Subcutaneous adipose tissue (tissue), 4 donors: ENCODE measurements around the gene JARID2. TPM values are rescaled to one million over a fixed set of nuclear protein-coding genes. Genes with fewer than 3 reads are reported as not detected.

Experiments
- CTCF ChIP-seq: fragments of 450-650 bp; IDR thresholded peaks from one replicate; pipeline ENCODE4 v1.5.1; 2016; ENCODE audit warnings: low read depth, mild to moderate bottlenecking, control low read depth, antibody characterized with exemption, moderate library complexity
- total RNA-seq, 4 donors: library from RNA; depleted of rRNA; stranded (reverse); fragments of >200 nt; gene quantifications; one replicate each; pipeline ENCODE4 v1.1.0, GENCODE V29; 2016

Gene JARID2
- total RNA-seq, 4 donors from 2014 or later = 9.8 to 17.2 (median 12.1) TPM

- no peak for TF ChIP-seq CTCF
Measured at GRCh38 chr6:15538106-15538505, 292.2 kb downstream of the JARID2 start.

- no peak for TF ChIP-seq CTCF
Measured at GRCh38 chr6:15538766-15539495, 293.1 kb downstream of the JARID2 start.

- no peak for TF ChIP-seq CTCF
Measured at GRCh38 chr6:15539722-15540270, 293.9 kb downstream of the JARID2 start.

- TF ChIP-seq CTCF = no peak
Measured at GRCh38 chr6:15544321-15544900, 298.5 kb downstream of the JARID2 start.

- no peak for TF ChIP-seq CTCF
Measured at GRCh38 chr6:15546591-15546990, 300.7 kb downstream of the JARID2 start.

- TF ChIP-seq CTCF = no peak
Measured at GRCh38 chr6:15547400-15547799, 301.5 kb downstream of the JARID2 start.

- no peak for TF ChIP-seq CTCF
Measured at GRCh38 chr6:15549371-15549770, 303.5 kb downstream of the JARID2 start.
